Muscle layer of duodenum (tissue), 2 donors: Measurements from ENCODE around the gene CACNB1.
A peak's percentile ranks its signal among the peaks of the same experiment; 100 is the strongest.

Experiments
- H3K27ac ChIP-seq: one replicate; pipeline ENCODE4 v1.7.0; 2013; ENCODE audit warnings: mild to moderate bottlenecking, low read length
- H3K27me3 ChIP-seq: one replicate; pipeline ENCODE4 v1.7.0; 2013; ENCODE audit warnings: low read depth, mild to moderate bottlenecking, control low read depth, low read length
- H3K36me3 ChIP-seq, 2 donors: one replicate each; pipeline ENCODE4 v1.7.0; 2013; ENCODE audit warnings: low read length in 2 of 2, control low read depth in 1 of 2, mild to moderate bottlenecking in 1 of 2; ENCODE audit not compliant: insufficient read depth in 2 of 2, control insufficient read depth in 1 of 2
- H3K4me1 ChIP-seq, 2 donors: one replicate each; pipeline ENCODE4 v1.7.0; 2013; ENCODE audit warnings: low read length in 2 of 2, mild to moderate bottlenecking in 2 of 2, control low read depth in 1 of 2, moderate library complexity in 1 of 2; ENCODE audit not compliant: insufficient read depth in 2 of 2, control insufficient read depth in 1 of 2
- H3K4me3 ChIP-seq, 2 donors: one replicate each; pipeline ENCODE4 v1.7.0; 2013; ENCODE audit warnings: low read length in 2 of 2, low read depth in 1 of 2, mild to moderate bottlenecking in 1 of 2
- H3K9me3 ChIP-seq, 2 donors: one replicate each; pipeline ENCODE4 v1.7.0; 2013; ENCODE audit warnings: low read length in 2 of 2, control low read depth in 1 of 2, mild to moderate bottlenecking in 1 of 2; ENCODE audit not compliant: control insufficient read depth in 1 of 2
- donor health status: healthy.

CACNB1 gene

DNA sequence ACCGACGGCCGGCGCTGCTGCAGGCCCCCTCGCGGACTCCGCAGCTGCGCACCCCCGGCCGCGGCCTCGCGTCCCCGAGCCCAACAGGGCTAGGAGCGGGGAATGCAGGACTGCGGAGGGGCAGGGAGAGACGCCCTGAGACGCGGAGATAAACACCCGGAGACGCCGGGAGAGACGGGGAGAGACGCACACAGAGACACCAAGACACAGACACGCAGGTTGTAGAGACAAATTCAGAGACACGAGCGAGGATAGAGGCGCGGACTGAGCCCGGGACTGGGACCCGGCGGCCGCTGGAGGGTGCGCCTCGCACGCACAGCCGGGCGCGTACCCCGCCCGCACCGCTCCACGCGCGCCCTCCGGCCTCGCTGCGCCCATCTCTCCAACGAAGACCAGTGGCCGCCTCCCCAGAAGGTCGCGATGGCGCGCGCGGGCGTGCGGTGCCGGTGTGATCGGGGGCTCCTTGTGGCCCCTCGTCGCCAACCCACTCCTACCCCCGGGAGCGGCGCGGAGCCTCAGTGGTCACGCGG, 27.4 kb upstream of the CACNB1 start:
- no peaks in the 10 kb centered on the region for H3K9me3 ChIP-seq
- peak overlapping the region in 1 of 2 donors; percentile 65 for H3K4me3 ChIP-seq
- H3K36me3 ChIP-seq: no peaks in the 10 kb centered on the region
- H3K27ac ChIP-seq: no peak overlapping the region
- peaks cover 3 to 21% of the 10 kb centered on the region in 2 donors for H3K4me1 ChIP-seq
- H3K27me3 ChIP-seq: peaks cover 19% of the 10 kb centered on the region

DNA sequence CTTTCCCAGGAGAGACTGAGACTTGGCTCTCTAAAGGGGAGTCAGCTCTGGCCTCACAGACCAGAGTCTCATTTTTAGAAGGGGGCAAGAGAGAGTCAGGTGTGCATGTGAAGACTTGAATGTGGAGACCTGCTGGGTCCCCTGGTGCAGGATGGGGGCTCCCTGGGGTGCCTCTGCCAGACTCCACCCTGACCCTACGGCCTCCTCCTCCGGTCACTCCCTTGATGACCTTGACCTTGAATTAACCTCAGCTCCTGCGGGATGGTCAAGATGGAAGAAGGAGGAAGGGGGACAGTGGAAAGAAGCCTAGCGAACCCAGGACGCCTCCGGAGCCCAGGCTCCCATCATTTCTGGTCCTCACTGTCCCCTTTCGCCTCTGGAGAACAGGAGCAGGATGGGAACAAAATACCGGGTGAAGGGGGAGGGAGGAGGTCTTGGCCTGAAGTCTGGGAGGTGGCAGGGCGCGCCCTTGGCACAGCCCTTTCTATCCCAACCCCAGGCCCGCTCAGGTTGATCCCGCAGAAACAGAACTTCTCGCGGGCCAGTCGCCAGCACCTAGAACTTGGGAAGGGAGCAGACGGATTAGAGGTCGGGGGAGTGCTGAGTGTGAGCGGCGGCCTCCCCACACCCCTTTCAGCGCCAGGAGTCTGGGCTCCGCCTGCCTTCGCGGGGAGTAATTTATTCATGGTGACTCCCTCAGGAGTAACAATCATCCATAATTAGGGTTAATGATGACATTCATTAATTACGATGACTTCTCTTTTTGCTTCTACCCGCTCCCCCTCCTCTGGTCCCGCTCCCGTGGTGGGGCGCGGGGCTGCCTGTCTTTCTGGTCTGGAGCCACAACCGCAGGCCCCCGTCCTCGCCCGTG, 26.7 kb upstream of the CACNB1 start:
- H3K4me3 ChIP-seq: peak overlapping the region in 1 of 2 donors; percentile 65
- H3K36me3 ChIP-seq: no peaks in the 10 kb centered on the region
- no peaks in the 10 kb centered on the region for H3K9me3 ChIP-seq
- H3K4me1 ChIP-seq: peaks cover 3 to 21% of the 10 kb centered on the region in 2 donors
- H3K27ac ChIP-seq: no peak overlapping the region
- peaks cover 19% of the 10 kb centered on the region for H3K27me3 ChIP-seq

- H3K36me3 ChIP-seq: no peaks in the 10 kb centered on the region
- H3K9me3 ChIP-seq: no peaks in the 10 kb centered on the region
- no peak overlapping the region for H3K4me3 ChIP-seq
- H3K27me3 ChIP-seq: peaks cover 17% of the 10 kb centered on the region
- H3K27ac ChIP-seq: no peak overlapping the region
- H3K4me1 ChIP-seq: peaks cover 3 to 21% of the 10 kb centered on the region in 2 donors
Observed at GRCh38 chr17:39222866-39223834, 25.7 kb upstream of the CACNB1 start.

- Histone ChIP-seq H3K27me3 (peaks cover 7% of the 10 kb centered on the region), H3K4me3 (no peak overlapping the region), H3K36me3 (no peaks in the 10 kb centered on the region), H3K27ac (no peak overlapping the region), H3K4me1 (peaks cover 3 to 21% of the 10 kb centered on the region in 2 donors), H3K9me3 (no peaks in the 10 kb centered on the region)
Observed at GRCh38 chr17:39222151-39222550, 24.7 kb upstream of the CACNB1 start.

- H3K9me3 ChIP-seq: no peaks in the 10 kb centered on the region
- peaks cover 3 to 21% of the 10 kb centered on the region in 2 donors for H3K4me1 ChIP-seq
- no peak overlapping the region for H3K27ac ChIP-seq
- H3K27me3 ChIP-seq: peaks cover 6% of the 10 kb centered on the region
- H3K36me3 ChIP-seq: no peaks in the 10 kb centered on the region
- H3K4me3 ChIP-seq: no peak overlapping the region
Observed at GRCh38 chr17:39221572-39221971, 24.1 kb upstream of the CACNB1 start.

DNA sequence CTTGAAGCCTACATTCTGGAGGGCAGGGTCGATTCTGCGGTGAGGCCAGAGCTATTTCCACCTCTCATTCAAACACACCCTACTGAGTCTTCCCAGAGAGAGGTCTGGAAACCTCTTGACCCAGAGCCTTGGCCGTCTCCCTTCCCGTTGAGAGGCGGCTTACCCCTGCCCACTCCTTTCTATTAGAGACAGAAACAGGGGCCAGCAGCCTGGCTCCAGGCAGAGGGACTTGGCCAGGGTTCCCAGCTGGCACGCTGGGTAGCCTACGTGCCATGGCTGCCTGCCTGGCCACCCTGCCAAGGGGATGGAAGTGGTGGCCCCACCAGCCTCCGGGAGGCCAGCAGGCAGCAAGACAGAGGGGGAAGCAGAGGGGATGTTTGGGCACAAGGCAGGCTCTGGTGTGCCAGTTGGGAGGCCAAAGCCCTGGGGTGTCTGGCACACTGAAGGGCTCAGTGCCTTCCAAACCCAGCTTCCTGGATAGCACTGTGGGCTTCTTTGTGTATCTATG, 22.2 kb upstream of the CACNB1 start:
- no peak overlapping the region for H3K27ac ChIP-seq
- H3K36me3 ChIP-seq: no peaks in the 10 kb centered on the region
- peaks cover 0 to 3% of the 10 kb centered on the region in 2 donors for H3K4me1 ChIP-seq
- no peaks in the 10 kb centered on the region for H3K27me3 ChIP-seq
- no peaks in the 10 kb centered on the region for H3K9me3 ChIP-seq
- no peak overlapping the region for H3K4me3 ChIP-seq

- Histone ChIP-seq H3K36me3 (no peaks in the 10 kb centered on the region), H3K27me3 (no peaks in the 10 kb centered on the region), H3K4me3 (no peak overlapping the region), H3K27ac (no peak overlapping the region), H3K4me1 (no peaks in the 10 kb centered on the region), H3K9me3 (no peaks in the 10 kb centered on the region)
Observed at GRCh38 chr17:39218906-39219305, 21.4 kb upstream of the CACNB1 start.

GRCh38 chr17:39217734-39218369, 20.4 kb upstream of the CACNB1 start:
- Histone ChIP-seq H3K36me3 (no peaks in the 10 kb centered on the region), H3K27me3 (no peaks in the 10 kb centered on the region), H3K4me1 (no peaks in the 10 kb centered on the region), H3K9me3 (no peaks in the 10 kb centered on the region), H3K4me3 (no peak overlapping the region), H3K27ac (no peak overlapping the region)

DNA sequence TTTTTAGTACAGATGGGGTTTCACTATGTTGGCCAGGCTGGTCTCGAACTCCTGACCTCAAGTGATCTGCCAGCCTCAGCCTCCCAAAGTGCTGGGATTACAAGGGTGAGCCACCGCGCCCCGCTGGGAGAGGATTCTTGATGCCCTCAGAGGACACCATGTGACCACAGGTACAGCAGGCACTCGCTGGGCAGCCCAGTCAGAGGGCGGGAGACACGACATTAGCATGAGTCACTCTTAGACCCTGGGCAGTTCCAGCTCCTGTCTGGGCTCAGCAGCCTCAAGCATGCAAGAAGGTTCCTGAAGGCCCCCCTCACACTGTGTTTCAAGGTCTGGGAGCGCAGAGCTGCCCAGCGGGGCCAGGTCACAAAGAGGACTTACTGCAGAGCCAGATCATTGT, 16.4 kb upstream of the CACNB1 start:
- Histone ChIP-seq H3K27me3 (no peaks in the 10 kb centered on the region), H3K9me3 (no peaks in the 10 kb centered on the region), H3K4me3 (no peak overlapping the region), H3K4me1 (peaks cover 5 to 14% of the 10 kb centered on the region in 2 donors), H3K27ac (no peak overlapping the region), H3K36me3 (no peaks in the 10 kb centered on the region)

- Histone ChIP-seq H3K4me3 (no peak overlapping the region), H3K9me3 (no peaks in the 10 kb centered on the region), H3K36me3 (no peaks in the 10 kb centered on the region), H3K4me1 (peaks cover 5 to 19% of the 10 kb centered on the region in 2 donors), H3K27me3 (no peaks in the 10 kb centered on the region), H3K27ac (no peak overlapping the region)
Observed at GRCh38 chr17:39212841-39213480, 15.5 kb upstream of the CACNB1 start.
